ENCODE results near the gene SLC25A17.
"Not testable (repeated sequence)": the region's sequence is repeated elsewhere in the genome, so short reads cannot be mapped to it uniquely, and the experiment has no call there.

Gene SLC25A17

DNA sequence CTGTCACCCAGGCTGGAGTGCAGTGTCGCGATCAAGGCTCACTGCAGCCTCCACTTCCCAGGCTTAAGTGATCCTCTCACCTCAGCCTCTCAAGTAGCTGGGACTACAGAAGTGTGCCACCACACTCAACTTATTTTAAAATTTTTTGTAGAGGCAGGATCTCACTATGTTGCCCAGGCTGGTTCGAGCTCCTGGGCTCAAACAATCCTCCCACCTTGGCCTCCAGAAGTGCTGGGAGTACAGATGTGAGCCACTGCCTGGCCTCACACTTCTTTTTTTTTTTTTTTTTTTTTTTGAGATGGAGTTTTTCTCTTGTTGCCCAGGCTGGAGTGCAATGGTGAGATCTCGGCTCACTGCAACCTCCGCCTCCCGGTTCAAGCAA is 99.0 kb downstream of the SLC25A17 start:
- not testable (repeated sequence) for DNase-seq (ENCODE audit: low read depth)

Measured in stimulated activated CD4-positive, alpha-beta T cell treated with anti-CD3 and anti-CD28 coated beads, Interleukin-2, amount 100 ng/mL, for 4 hours (primary cell).